ENCODE data around the gene CRABP2. TPM values are rescaled to one million over a fixed set of nuclear protein-coding genes. Genes with fewer than 3 reads are reported as not detected.

CRABP2 gene
- polyA plus RNA-seq, 1 of the 3 experiments (the other 2 are of a cell fraction) = 42.1 TPM

GRCh38 chr1:156748670-156749418, 43.5 kb upstream of the CRABP2 start (continued):
- TF ChIP-seq MXI1 (IDR thresholded peaks at IDR 0.05; ENCODE audit: low read depth, low read length) (no peak), EP300 (IDR thresholded peaks at IDR 0.05; ENCODE audit: borderline replicate concordance in 1 of 2, low read depth in 1 of 2, low read length in 1 of 2) (no peak), NFIC (IDR thresholded peaks at IDR 0.05; ENCODE audit: borderline replicate concordance) (peak; percentile 53)

DNA sequence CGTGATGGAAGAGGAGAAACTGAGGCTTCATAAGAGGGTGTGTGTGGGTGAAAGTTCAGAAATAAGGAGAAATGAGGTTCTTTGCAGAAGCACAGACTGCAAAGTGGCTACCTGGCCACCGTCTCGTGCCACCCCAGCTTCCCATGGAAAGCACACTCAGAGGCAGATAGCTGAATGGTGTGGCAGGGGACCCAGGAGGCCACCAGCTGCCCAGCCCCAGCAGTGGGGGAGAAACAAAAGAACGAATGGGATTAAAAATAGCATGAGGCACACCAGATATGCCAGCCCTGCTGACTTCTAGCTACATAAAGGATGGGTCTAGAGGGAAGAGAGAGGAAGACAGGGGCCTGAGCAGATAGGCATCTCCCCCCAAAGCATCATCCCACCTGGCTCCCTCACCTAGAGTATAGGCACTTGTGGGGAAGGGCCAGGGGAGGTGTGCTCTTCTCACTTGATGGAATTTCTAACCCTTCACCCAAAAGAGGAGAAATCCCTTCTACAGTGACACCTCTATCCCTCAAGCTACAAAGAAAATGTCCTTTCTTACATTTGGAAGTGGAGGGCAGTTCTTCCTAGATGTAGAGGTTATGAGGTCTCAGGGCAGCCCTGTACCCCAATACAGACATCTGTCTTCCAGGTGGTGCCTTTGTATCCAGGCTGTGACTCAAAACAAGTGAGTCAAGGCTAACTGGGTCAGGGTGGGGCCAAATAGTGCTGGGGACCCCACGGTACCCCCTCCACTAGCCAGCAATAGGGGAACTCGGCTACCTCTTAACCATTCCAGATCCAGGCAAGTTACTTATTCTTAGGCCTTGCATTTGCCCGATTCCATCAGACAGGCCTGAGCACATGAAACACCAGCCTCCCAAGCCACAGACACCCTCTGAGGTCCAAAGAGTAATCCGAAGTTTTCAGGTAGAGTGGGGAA, 42.6 kb upstream of the CRABP2 start:
- Histone ChIP-seq H3K27ac (ENCODE audit: low read depth in 2 of 2, low read length in 1 of 2) (peak overlapping the region; percentile 100), H3K9me3 (no peaks in the 10 kb centered on the region), H3F3A (replicated peaks; ENCODE audit: insufficient read depth) (peaks cover 40% of the 10 kb centered on the region), H3K79me2 (ENCODE audit: insufficient read depth) (peaks cover 83% of the 10 kb centered on the region), H3K4me2 (peak overlapping the region; percentile 88), H3K4me3 (ENCODE audit: low read depth in 2 of 2, low read length in 1 of 2) (peak overlapping the region; percentile 78 to 98), H3K9ac (peak overlapping the region; percentile 100), H4K20me1 (ENCODE audit: insufficient read depth) (no peaks in the 10 kb centered on the region), H3K9me2 (no peaks in the 10 kb centered on the region), H3K27me3 (ENCODE audit: insufficient read depth) (no peaks in the 10 kb centered on the region), H3K36me3 (replicated peaks in 1 of 2; ENCODE audit: control insufficient read depth in 1 of 2, insufficient read depth in 2 of 2, low read length in 1 of 2) (peaks cover 12 to 28% of the 10 kb centered on the region in 2 experiments), H3K4me1 (ENCODE audit: control insufficient read depth in 1 of 2, insufficient read depth in 2 of 2, low read depth in 1 of 2, low read length in 1 of 2) (peaks cover 37 to 52% of the 10 kb centered on the region in 2 experiments), H2AFZ (ENCODE audit: low read depth) (no peak overlapping the region)
- TF ChIP-seq MEF2A (IDR thresholded peaks at IDR 0.05; ENCODE audit: borderline replicate concordance, low read depth) (no peak), SMC3 (IDR thresholded peaks at IDR 0.05; ENCODE audit: low read depth, low read length) (no peak), NRF1 (IDR thresholded peaks at IDR 0.05; ENCODE audit: low read depth, low read length) (no peak), GATA2 (CRISPR knock-in tag; IDR thresholded peaks at IDR 0.05) (no peak), GABPA (IDR thresholded peaks at IDR 0.05; ENCODE audit: low read depth) (no peak), CHD2 (IDR thresholded peaks at IDR 0.05; ENCODE audit: low read length, partially characterized antibody) (no peak), JUND (IDR thresholded peaks at IDR 0.05) (no peak), FOXJ3 (CRISPR knock-in tag; IDR thresholded peaks at IDR 0.05) (no peak), TAF1 (IDR thresholded peaks at IDR 0.05; ENCODE audit: borderline replicate concordance, low read depth, low read length) (no peak), FOSL2 (IDR thresholded peaks at IDR 0.05; ENCODE audit: borderline replicate concordance, low read depth) (peak; percentile 52; the same call in 1 of the 2 replicates), ELF1 (IDR thresholded peaks at IDR 0.05) (no peak), RAD21 (IDR thresholded peaks at IDR 0.05; ENCODE audit: low read length) (no peak), TCF12 (IDR thresholded peaks at IDR 0.05) (peak; percentile 89), USF1 (IDR thresholded peaks at IDR 0.05; ENCODE audit: borderline replicate concordance, low read depth) (no peak)
- TF ChIP-seq, protein P1, sequence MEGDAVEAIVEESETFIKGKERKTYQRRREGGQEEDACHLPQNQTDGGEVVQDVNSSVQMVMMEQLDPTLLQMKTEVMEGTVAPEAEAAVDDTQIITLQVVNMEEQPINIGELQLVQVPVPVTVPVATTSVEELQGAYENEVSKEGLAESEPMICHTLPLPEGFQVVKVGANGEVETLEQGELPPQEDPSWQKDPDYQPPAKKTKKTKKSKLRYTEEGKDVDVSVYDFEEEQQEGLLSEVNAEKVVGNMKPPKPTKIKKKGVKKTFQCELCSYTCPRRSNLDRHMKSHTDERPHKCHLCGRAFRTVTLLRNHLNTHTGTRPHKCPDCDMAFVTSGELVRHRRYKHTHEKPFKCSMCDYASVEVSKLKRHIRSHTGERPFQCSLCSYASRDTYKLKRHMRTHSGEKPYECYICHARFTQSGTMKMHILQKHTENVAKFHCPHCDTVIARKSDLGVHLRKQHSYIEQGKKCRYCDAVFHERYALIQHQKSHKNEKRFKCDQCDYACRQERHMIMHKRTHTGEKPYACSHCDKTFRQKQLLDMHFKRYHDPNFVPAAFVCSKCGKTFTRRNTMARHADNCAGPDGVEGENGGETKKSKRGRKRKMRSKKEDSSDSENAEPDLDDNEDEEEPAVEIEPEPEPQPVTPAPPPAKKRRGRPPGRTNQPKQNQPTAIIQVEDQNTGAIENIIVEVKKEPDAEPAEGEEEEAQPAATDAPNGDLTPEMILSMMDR (IDR thresholded peaks at IDR 0.05) = no peak
- TF ChIP-seq, protein P2, sequence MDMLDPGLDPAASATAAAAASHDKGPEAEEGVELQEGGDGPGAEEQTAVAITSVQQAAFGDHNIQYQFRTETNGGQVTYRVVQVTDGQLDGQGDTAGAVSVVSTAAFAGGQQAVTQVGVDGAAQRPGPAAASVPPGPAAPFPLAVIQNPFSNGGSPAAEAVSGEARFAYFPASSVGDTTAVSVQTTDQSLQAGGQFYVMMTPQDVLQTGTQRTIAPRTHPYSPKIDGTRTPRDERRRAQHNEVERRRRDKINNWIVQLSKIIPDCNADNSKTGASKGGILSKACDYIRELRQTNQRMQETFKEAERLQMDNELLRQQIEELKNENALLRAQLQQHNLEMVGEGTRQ (IDR thresholded peaks at IDR 0.05; ENCODE audit: borderline replicate concordance, low read depth, low read length) = no peak
- CTCF ChIA-PET = interaction anchor here (0.8 to 2.7 kb wide), 15 partner anchors 8 to 112 kb away, joined by 3 to 13 read pairs (median 3); partner anchors contain the start of genes NTRK1 and PRCC
- WGBS (ENCODE audit: low lambda C conversion rate) = 24% methylated on average over 7 of the region's 8 CpGs
- no peak for DNase-seq
- POLR2A ChIA-PET = interaction anchor here (0.6 to 2.2 kb wide), 3 partner anchors 19 to 29 kb away, joined by 3 to 7 read pairs (median 4); partner anchors contain the start of genes ISG20L2, METTL25B and PRCC

All from SK-N-SH (cell line).